A549 (cell line): Measurements from ENCODE around the gene SRSF12. TPM values are rescaled to one million over a fixed set of nuclear protein-coding genes. Genes with fewer than 3 reads are reported as not detected.

Source experiments
- ATAC-seq, 2 experiments: fragments of 200-7000 bp in 1 of 2; fragments of >200 bp in 1 of 2; cut with Nextera tagmentation in 1 of 2; cut with Tn5 transposase in 1 of 2; 3 replicates each; pipeline versions ENCODE4 v1.8.0 to v1.9.1; 2018 to 2020; ENCODE audit warnings: mild to moderate bottlenecking in 1 of 2, moderate library complexity in 1 of 2
- CTCF ChIA-PET: fragments of 300-600 bp; sonication (Branson Sonifier 250); formaldehyde crosslinking; extraction: SDS; loops from one replicate; lab custom pipeline; 2021; ENCODE audit warnings: antibody characterized with exemption, inconsistent platforms; lab: Yijun Ruan, JAX
- POLR2A ChIA-PET: fragments of 350-600 bp; formaldehyde crosslinking; extraction: SDS; loops from one replicate; lab custom pipeline; 2021; ENCODE audit warnings: antibody characterized with exemption, inconsistent platforms; lab: Yijun Ruan, JAX
- DNase-seq, 2 experiments: peaks; one replicate each; pipeline versions ENCODE4 v3.0.0 to v3.0.0-alpha.2; 2011 to 2016; ENCODE audit warnings: low read depth in 1 of 2, low spot score in 1 of 2
- FAIRE-seq: peaks from 2 replicates; lab custom pipeline; 2011; peaks lifted over from hg19 to GRCh38; lab: Jason Lieb, UNC
- H3K27ac ChIP-seq, 2 experiments: fragments of >200 bp; sonication (Bioruptor Twin); formaldehyde crosslinking; 3 replicates each; pipeline ENCODE4 v1.5.1; 2016 to 2017
- H3K4me1 ChIP-seq: fragments of >200 bp; sonication (Bioruptor Twin); formaldehyde crosslinking; 3 replicates; pipeline ENCODE4 v1.6.1; 2016
- H3K4me2 ChIP-seq: fragments of >200 bp; sonication (Bioruptor Twin); formaldehyde crosslinking; 3 replicates; pipeline ENCODE4 v1.6.1; 2016
- H3K4me3 ChIP-seq: fragments of >200 bp; sonication (Bioruptor Twin); formaldehyde crosslinking; 3 replicates; pipeline ENCODE4 v1.5.1; 2016
- H3K9me3 ChIP-seq: fragments of >200 bp; sonication (Bioruptor Twin); formaldehyde crosslinking; 3 replicates; pipeline ENCODE4 v1.6.1; 2016
- CBX2 ChIP-seq: fragments of 200-600 bp; sonication (generic); IDR thresholded peaks from 2 replicates; pipeline ENCODE4 v1.6.1; 2016; ENCODE audit warnings: low read depth, mild to moderate bottlenecking, borderline replicate concordance
- CEBPB ChIP-seq, 2 experiments: fragments of >200 bp in 1 of 2; sonication (Bioruptor Twin) in 1 of 2; formaldehyde crosslinking in 1 of 2; IDR thresholded peaks; 2 replicates each; pipeline ENCODE4 v1.6.1; 2012 to 2016
- CHD2 ChIP-seq: fragments of 150-350 bp; IDR thresholded peaks from 2 replicates; pipeline ENCODE4 v1.6.1; 2014; ENCODE audit warnings: low read length; ENCODE audit not compliant: partially characterized antibody
- EHMT2 ChIP-seq: fragments of 200-600 bp; sonication (generic); IDR thresholded peaks from 2 replicates; pipeline ENCODE4 v1.6.1; 2016; ENCODE audit warnings: antibody characterized with exemption, low read depth, mild to moderate bottlenecking, moderate library complexity
- EP300 ChIP-seq, 2 experiments: fragments of >200 bp; sonication (Bioruptor Twin); formaldehyde crosslinking; IDR thresholded peaks; 2 replicates in 1 of 2; 3 replicates in 1 of 2; pipeline ENCODE4 v1.6.1; 2016 to 2017
- ESRRA ChIP-seq: fragments of 150-350 bp; IDR thresholded peaks from 2 replicates; pipeline ENCODE4 v1.6.1; 2014; ENCODE audit warnings: mild to moderate bottlenecking, low read length, borderline replicate concordance
- FOSB ChIP-seq: fragments of 250-450 bp; sonication (Bioruptor Pico); IDR thresholded peaks from 2 replicates; pipeline ENCODE4 v1.5.0; 2020; ENCODE audit warnings: mild to moderate bottlenecking, moderate library complexity
- FOSL2 ChIP-seq, 2 experiments: fragments of 450-650 bp in 1 of 2; fragments of >200 bp in 1 of 2; sonication (Bioruptor Twin) in 1 of 2; formaldehyde crosslinking; IDR thresholded peaks; 2 replicates each; pipeline versions ENCODE4 v1.5.0 to v1.6.1; 2016 to 2020; ENCODE audit warnings: mild to moderate bottlenecking in 1 of 2, moderate library complexity in 1 of 2
- FOXS1 ChIP-seq: fragments of 250-450 bp; sonication (Bioruptor Pico); IDR thresholded peaks from 2 replicates; pipeline ENCODE4 v1.5.0; 2020; ENCODE audit warnings: mild to moderate bottlenecking, moderate library complexity
- HOXA7 ChIP-seq: fragments of 250-450 bp; sonication (Bioruptor Pico); IDR thresholded peaks from 2 replicates; pipeline ENCODE4 v1.5.0; 2020; ENCODE audit warnings: mild to moderate bottlenecking, moderate library complexity
- HOXB5 ChIP-seq: fragments of 250-450 bp; sonication (Bioruptor Pico); IDR thresholded peaks from 2 replicates; pipeline ENCODE4 v1.5.0; 2020; ENCODE audit warnings: mild to moderate bottlenecking, moderate library complexity
- JUN ChIP-seq, 2 experiments: fragments of >200 bp; sonication (Bioruptor Twin); formaldehyde crosslinking; IDR thresholded peaks; 2 replicates in 1 of 2; 3 replicates in 1 of 2; pipeline ENCODE4 v1.6.1; 2016 to 2017
- JUNB ChIP-seq: fragments of >200 bp; sonication (Bioruptor Twin); formaldehyde crosslinking; IDR thresholded peaks from 2 replicates; pipeline ENCODE4 v1.6.1; 2016
- NFE2L2 ChIP-seq: fragments of 150-350 bp; conservative IDR thresholded peaks from 2 replicates; pipeline ENCODE4 v1.6.1; 2014; ENCODE audit warnings: low read length
- NPAS2 ChIP-seq: fragments of 250-450 bp; sonication (Bioruptor Pico); IDR thresholded peaks from 2 replicates; pipeline ENCODE4 v1.8.0; 2022; ENCODE audit warnings: mild to moderate bottlenecking, moderate library complexity, borderline replicate concordance
- NR3C1 ChIP-seq: fragments of >200 bp; sonication (Bioruptor Twin); formaldehyde crosslinking; IDR thresholded peaks from 3 replicates; pipeline ENCODE4 v1.6.1; 2017
- PHF8 ChIP-seq: fragments of 200-600 bp; sonication (generic); IDR thresholded peaks from 2 replicates; pipeline ENCODE4 v1.6.1; 2016; ENCODE audit warnings: low read depth, mild to moderate bottlenecking, antibody characterized with exemption, moderate library complexity, borderline replicate concordance
- POLR2AphosphoS2 ChIP-seq: conservative IDR thresholded peaks from 2 replicates; pipeline ENCODE4 v1.6.1; 2012; ENCODE audit warnings: low read length, improper control_type of control experiment, inconsistent platforms
- RCOR1 ChIP-seq: fragments of 150-350 bp; IDR thresholded peaks from 2 replicates; pipeline ENCODE4 v1.6.1; 2014; ENCODE audit warnings: antibody characterized with exemption, low read length, low read depth
- RNF2 ChIP-seq: fragments of 200-600 bp; sonication (generic); IDR thresholded peaks from 2 replicates; pipeline ENCODE4 v1.6.1; 2016; ENCODE audit warnings: low read depth, mild to moderate bottlenecking, antibody characterized with exemption, moderate library complexity, borderline replicate concordance
- SREBF2 ChIP-seq: fragments of 450-650 bp; IDR thresholded peaks from 2 replicates; pipeline ENCODE4 v1.6.1; 2014; ENCODE audit warnings: mild to moderate bottlenecking, moderate library complexity
- ZFP36 ChIP-seq: fragments of 450-650 bp; IDR thresholded peaks from 2 replicates; pipeline ENCODE4 v1.6.1; 2014; ENCODE audit warnings: borderline replicate concordance; ENCODE audit not compliant: partially characterized antibody
- ZSCAN20 ChIP-seq: fragments of 250-450 bp; sonication (Bioruptor Pico); IDR thresholded peaks from 2 replicates; pipeline ENCODE4 v1.8.0; 2022; ENCODE audit warnings: mild to moderate bottlenecking, moderate library complexity
- WGBS: methylation state at CpG from one replicate; pipeline ENCODE4 v1.1.6; 2017; ENCODE audit errors: missing lambda C conversion rate; 5-methylcytosine and 5-hydroxymethylcytosine counted together
- polyA plus RNA-seq, 4 experiments: library from polyadenylated mRNA; depleted of rRNA in 3 of 4; stranded (reverse); fragments of >200 nt; fragmentation: RNase III in 1 of 4; extraction: RNeasy Plus Mini Kit Qiagen cat#74134 plus additional on column Dnase treatment in 1 of 4; gene quantifications; 2 replicates in 3 of 4; 3 replicates in 1 of 4; pipeline ENCODE4 v1.2.3, GENCODE V29; 2011 to 2017
- TF ChIP-seq, protein P1 (sequence below): fragments of 150-350 bp; IDR thresholded peaks from 2 replicates; pipeline ENCODE4 v1.6.1; 2014; ENCODE audit warnings: low read depth, mild to moderate bottlenecking, low read length
- TF ChIP-seq, protein P2 (sequence below): fragments of 250-450 bp; sonication (Bioruptor Pico); IDR thresholded peaks from 2 replicates; pipeline ENCODE4 v1.5.0; 2020; ENCODE audit warnings: low read depth, mild to moderate bottlenecking, moderate library complexity
- TF ChIP-seq, protein P3 (sequence below): fragments of 250-450 bp; sonication (Bioruptor Pico); IDR thresholded peaks from 2 replicates; pipeline ENCODE4 v1.5.0; 2021; ENCODE audit warnings: mild to moderate bottlenecking, moderate library complexity, borderline replicate concordance

Gene SRSF12
- polyA plus RNA-seq, 2 of the 4 experiments (the other 2 are of a cell fraction) = 1.5 to 2.7 TPM

DNA sequence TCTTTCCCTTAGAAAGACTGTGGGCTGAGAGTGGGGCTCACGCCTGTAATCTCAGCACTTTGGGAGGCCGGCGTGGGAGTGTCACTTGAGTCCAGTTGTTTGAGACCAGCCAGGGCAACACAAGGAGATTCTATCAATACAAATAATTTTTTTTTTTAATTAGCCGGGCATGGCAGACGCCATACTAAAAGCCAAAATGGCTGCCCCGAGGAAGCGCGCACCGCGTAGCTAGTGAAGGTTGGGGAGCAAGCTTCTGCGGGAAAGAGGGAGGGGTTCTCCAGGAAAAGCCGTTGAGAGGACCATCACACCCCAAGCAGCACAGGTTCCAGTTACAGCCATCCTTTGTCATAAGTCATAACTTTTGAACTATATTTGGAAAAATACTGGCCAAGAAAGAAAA lies 58.6 kb downstream of the SRSF12 start:
- ATAC-seq (no peak), FAIRE-seq (no peak), DNase-seq (no peak)
- 93% methylated on average over 12 of the region's 12 CpGs for WGBS
- Histone ChIP-seq H3K4me1 (no peaks in the 10 kb centered on the region), H3K27ac (no peak overlapping the region), H3K4me2 (no peak overlapping the region), H3K4me3 (no peak overlapping the region), H3K9me3 (no peaks in the 10 kb centered on the region)
- CTCF ChIA-PET = no interaction called here
- TF ChIP-seq ZSCAN20 (CRISPR knock-in tag) (no peak), EHMT2 (no peak), JUN (IDR thresholded peaks at IDR 0.05) (no peak), HOXA7 (CRISPR knock-in tag) (no peak), HOXB5 (CRISPR knock-in tag) (no peak), NR3C1 (no peak), CHD2 (no peak), NFE2L2 (no peak), FOXS1 (no peak)
- TF ChIP-seq, protein P1, sequence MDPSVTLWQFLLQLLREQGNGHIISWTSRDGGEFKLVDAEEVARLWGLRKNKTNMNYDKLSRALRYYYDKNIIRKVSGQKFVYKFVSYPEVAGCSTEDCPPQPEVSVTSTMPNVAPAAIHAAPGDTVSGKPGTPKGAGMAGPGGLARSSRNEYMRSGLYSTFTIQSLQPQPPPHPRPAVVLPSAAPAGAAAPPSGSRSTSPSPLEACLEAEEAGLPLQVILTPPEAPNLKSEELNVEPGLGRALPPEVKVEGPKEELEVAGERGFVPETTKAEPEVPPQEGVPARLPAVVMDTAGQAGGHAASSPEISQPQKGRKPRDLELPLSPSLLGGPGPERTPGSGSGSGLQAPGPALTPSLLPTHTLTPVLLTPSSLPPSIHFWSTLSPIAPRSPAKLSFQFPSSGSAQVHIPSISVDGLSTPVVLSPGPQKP = no peak
- TF ChIP-seq, protein P2, sequence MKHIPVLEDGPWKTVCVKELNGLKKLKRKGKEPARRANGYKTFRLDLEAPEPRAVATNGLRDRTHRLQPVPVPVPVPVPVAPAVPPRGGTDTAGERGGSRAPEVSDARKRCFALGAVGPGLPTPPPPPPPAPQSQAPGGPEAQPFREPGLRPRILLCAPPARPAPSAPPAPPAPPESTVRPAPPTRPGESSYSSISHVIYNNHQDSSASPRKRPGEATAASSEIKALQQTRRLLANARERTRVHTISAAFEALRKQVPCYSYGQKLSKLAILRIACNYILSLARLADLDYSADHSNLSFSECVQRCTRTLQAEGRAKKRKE (CRISPR knock-in tag) = no peak
- POLR2A ChIA-PET = interaction anchor here (1.7 kb wide), 1 partner anchor 21 kb away, joined by 5 read pairs; the partner anchor contains the start of gene PNRC1

DNA sequence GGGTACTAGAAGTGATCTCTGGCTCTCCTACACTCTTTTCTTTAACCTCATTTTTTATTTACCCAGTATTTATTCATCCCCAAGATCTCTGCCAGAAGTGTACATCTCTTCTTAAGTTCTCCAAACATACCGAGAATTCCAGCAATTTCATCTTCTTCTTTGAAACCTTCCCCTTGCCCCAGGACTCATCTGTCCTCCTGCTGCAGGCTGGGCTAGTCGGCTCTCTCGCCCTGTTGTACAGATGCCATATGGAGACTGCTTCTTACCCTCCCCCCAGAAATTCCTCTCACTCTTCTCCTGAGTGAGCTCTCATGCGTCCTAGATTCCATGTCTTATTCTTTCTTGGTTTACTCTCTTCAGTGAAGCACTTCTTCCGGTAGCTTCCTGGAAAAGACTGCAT lies 59.2 kb downstream of the SRSF12 start:
- Histone ChIP-seq H3K27ac (no peak overlapping the region), H3K4me3 (no peak overlapping the region), H3K4me1 (no peaks in the 10 kb centered on the region), H3K9me3 (no peaks in the 10 kb centered on the region), H3K4me2 (no peak overlapping the region)
- WGBS = 64% methylated on average over 5 of the region's 5 CpGs
- CTCF ChIA-PET = no interaction called here
- DNase-seq (no peak), FAIRE-seq (no peak), ATAC-seq (0 out of 6 replicates have a peak, but pooled peaks of 1 of the 2 experiments have one; percentile 37)
- POLR2A ChIA-PET = interaction anchor here (1.7 kb wide), 1 partner anchor 22 kb away, joined by 5 read pairs; the partner anchor contains the start of gene PNRC1
- TF ChIP-seq POLR2AphosphoS2 = no peak
- no peak for TF ChIP-seq RCOR1
- no peak for TF ChIP-seq PHF8
- no peak for TF ChIP-seq SREBF2
- TF ChIP-seq ZSCAN20 (CRISPR knock-in tag) = no peak
- TF ChIP-seq RNF2 = no peak
- TF ChIP-seq FOSB (CRISPR knock-in tag) = no peak
- no peak for TF ChIP-seq FOSL2 (IDR thresholded peaks at IDR 0.05)
- TF ChIP-seq FOSL2 (CRISPR knock-in tag; IDR thresholded peaks at IDR 0.05) = no peak

DNA sequence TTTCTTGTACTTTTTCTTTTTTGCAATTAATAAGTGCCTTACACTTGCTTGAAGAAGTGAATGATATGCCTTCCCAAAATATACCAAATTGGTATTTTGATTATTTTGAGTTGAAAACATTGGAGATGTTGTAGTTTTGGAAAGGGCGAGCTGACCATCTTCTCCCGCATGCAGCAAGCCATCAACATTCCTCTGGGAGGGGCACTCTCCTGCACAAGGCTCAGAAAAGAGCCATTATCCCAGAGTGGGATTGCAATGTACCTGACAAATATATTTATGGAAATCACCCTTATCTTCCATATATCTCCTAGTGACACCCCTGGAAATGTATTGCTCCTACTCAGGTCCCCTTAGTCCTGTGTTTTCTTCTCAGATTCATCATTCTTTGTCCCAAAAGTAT lies 60.1 kb downstream of the SRSF12 start:
- 82% methylated on average over 2 of the region's 2 CpGs for WGBS
- DNase-seq (no peak), ATAC-seq (no peak), FAIRE-seq (no peak)
- no peak for TF ChIP-seq POLR2AphosphoS2
- no peak for TF ChIP-seq NFE2L2
- TF ChIP-seq ZFP36 = no peak
- TF ChIP-seq JUNB = no peak
- no peak for TF ChIP-seq CBX2
- TF ChIP-seq, protein P3, sequence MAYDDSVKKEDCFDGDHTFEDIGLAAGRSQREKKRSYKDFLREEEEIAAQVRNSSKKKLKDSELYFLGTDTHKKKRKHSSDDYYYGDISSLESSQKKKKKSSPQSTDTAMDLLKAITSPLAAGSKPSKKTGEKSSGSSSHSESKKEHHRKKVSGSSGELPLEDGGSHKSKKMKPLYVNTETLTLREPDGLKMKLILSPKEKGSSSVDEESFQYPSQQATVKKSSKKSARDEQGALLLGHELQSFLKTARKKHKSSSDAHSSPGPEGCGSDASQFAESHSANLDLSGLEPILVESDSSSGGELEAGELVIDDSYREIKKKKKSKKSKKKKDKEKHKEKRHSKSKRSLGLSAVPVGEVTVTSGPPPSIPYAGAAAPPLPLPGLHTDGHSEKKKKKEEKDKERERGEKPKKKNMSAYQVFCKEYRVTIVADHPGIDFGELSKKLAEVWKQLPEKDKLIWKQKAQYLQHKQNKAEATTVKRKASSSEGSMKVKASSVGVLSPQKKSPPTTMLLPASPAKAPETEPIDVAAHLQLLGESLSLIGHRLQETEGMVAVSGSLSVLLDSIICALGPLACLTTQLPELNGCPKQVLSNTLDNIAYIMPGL (CRISPR knock-in tag) = no peak
- no peak for TF ChIP-seq EP300 (IDR thresholded peaks at IDR 0.05)
- no peak for TF ChIP-seq JUN (IDR thresholded peaks at IDR 0.05)
- TF ChIP-seq ESRRA = no peak
- no peak for TF ChIP-seq FOSL2 (IDR thresholded peaks at IDR 0.05)
- TF ChIP-seq FOSL2 (CRISPR knock-in tag; IDR thresholded peaks at IDR 0.05) = no peak
- TF ChIP-seq PHF8 = no peak
- no peak for TF ChIP-seq CEBPB (IDR thresholded peaks at IDR 0.05)
- no peak for TF ChIP-seq NPAS2 (CRISPR knock-in tag)
- no peak overlapping the region for H3K4me3 ChIP-seq
- ChIA-PET POLR2A (interaction anchor here (1.7 kb wide), 1 partner anchor 23 kb away, joined by 5 read pairs; the partner anchor contains the start of gene PNRC1), CTCF (no interaction called here)
- H3K4me2 ChIP-seq = no peak overlapping the region
- H3K27ac ChIP-seq = no peak overlapping the region
- no peaks in the 10 kb centered on the region for H3K9me3 ChIP-seq
- no peaks in the 10 kb centered on the region for H3K4me1 ChIP-seq
